K562 (cell line): ENCODE measurements around the gene GTPBP6. TPM values are rescaled to one million over a fixed set of nuclear protein-coding genes. Genes with fewer than 3 reads are reported as not detected.
A peak's percentile ranks its signal among the peaks of the same experiment; 100 is the strongest.

Source experiments
- E2F5 ChIP-seq: sonication (generic); formaldehyde crosslinking; IDR thresholded peaks from 2 replicates; pipeline ENCODE4 v1.8.0; 2022; ENCODE audit warnings: mild to moderate bottlenecking, missing genetic modification reagents
- PBX2 ChIP-seq, 2 experiments: IDR thresholded peaks in 1 of 2; conservative IDR thresholded peaks in 1 of 2; 2 replicates each; pipeline ENCODE4 v1.6.1; 2016; ENCODE audit warnings: low read depth in 2 of 2, mild to moderate bottlenecking in 1 of 2, missing compliant biosample characterization in 1 of 2, missing genetic modification characterization in 1 of 2, moderate library complexity in 1 of 2
- PCBP1 ChIP-seq: fragments of 200-400 bp; formaldehyde crosslinking; IDR thresholded peaks from 2 replicates; pipeline ENCODE4 v1.6.1; 2018; ENCODE audit warnings: mild to moderate bottlenecking, low read depth, low read length; ENCODE audit not compliant: poor library complexity, severe bottlenecking
- SMAD4 ChIP-seq: fragments of 250-450 bp; sonication (Bioruptor Pico); conservative IDR thresholded peaks from 2 replicates; pipeline ENCODE4 v1.8.0; 2021; ENCODE audit warnings: inconsistent platforms, mild to moderate bottlenecking, moderate library complexity
- ZEB2 ChIP-seq: fragments of 450-650 bp; IDR thresholded peaks from 2 replicates; pipeline ENCODE4 v1.6.1; 2016
- ZMIZ1 ChIP-seq, 2 experiments: fragments of 150-350 bp in 1 of 2; IDR thresholded peaks; 2 replicates each; pipeline ENCODE4 v1.6.1; 2012 to 2016; ENCODE audit warnings: low read depth in 2 of 2, low read length in 2 of 2, mild to moderate bottlenecking in 1 of 2, moderate library complexity in 1 of 2
- ZNF224 ChIP-seq: sonication (generic); formaldehyde crosslinking; IDR thresholded peaks from 2 replicates; pipeline ENCODE4 v1.8.0; 2022; ENCODE audit warnings: mild to moderate bottlenecking, missing genetic modification reagents
- ZNF407 ChIP-seq: fragments of 450-650 bp; IDR thresholded peaks from 2 replicates; pipeline ENCODE4 v1.6.1; 2016; ENCODE audit warnings: low read depth
- polyA plus RNA-seq, 8 experiments: library from polyadenylated mRNA; depleted of rRNA in 4 of 8; stranded (reverse) in 5 of 8; unstranded in 3 of 8; fragments of >200 nt; fragmentation: Nextera tagmentation in 2 of 8; fragmentation: Illumina TruSeq in 1 of 8; extraction: Ambion mirVana in 2 of 8; extraction: Trizol in 1 of 8; gene quantifications; 2 replicates each; pipeline versions ENCODE4 v1.2.1 to v1.2.3, GENCODE V29; 2011 to 2014; ENCODE audit warnings: inconsistent platforms in 1 of 8, missing spikeins in 1 of 8
- total RNA-seq, 7 experiments: library from RNA; depleted of rRNA in 6 of 7; stranded (reverse); fragments of >200 nt in 6 of 7; fragmentation: Illumina TruSeq in 2 of 7; extraction: Trizol in 2 of 7; gene quantifications; 2 replicates each; pipeline versions ENCODE4 v1.2.1 to v1.2.3, GENCODE V29; 2011 to 2021; ENCODE audit warnings: low replicate concordance in 1 of 7

Gene GTPBP6
- total and polyA plus RNA-seq, 9 of the 15 experiments (the other 6 are each of a cell fraction or from before 2014, with no cell fraction given), result 0.24 to 35.2 (median 8.0) TPM

- TF ChIP-seq ZMIZ1 (IDR thresholded peaks at IDR 0.05; ENCODE audit: low read depth in 2 of 2, low read length in 2 of 2) (no peak), PCBP1 (no peak), E2F5 (CRISPR knock-in tag) (no peak), ZNF407 (no peak), ZEB2 (no peak), PBX2 (CRISPR knock-in tag; IDR thresholded peaks at IDR 0.05; ENCODE audit: low read depth) (no peak), PBX2 (tag; conservative IDR thresholded peaks at IDR 0.05; ENCODE audit: low read depth) (peak; percentile 80), ZNF224 (CRISPR knock-in tag) (no peak), SMAD4 (peak; percentile 16; the same call in 1 of the 2 replicates)
These were observed 57.3 kb downstream of the GTPBP6 start (continued) for GRCh38 chrX:261167-261918.
